Heart left ventricle (tissue), 16 donors: ENCODE results near the gene MNX1. TPM values are rescaled to one million over a fixed set of nuclear protein-coding genes. Genes with fewer than 3 reads are reported as not detected.

Experiments used
- ATAC-seq, 4 donors: fragments of 200-7000 bp; cut with Tn5 transposase; one replicate each; pipeline ENCODE4 v1.9.1; 2020 to 2022; ENCODE audit warnings: moderate library complexity in 4 of 4, mild to moderate bottlenecking in 3 of 4, moderate number of reproducible peaks in 1 of 4
- DNase-seq, 5 donors: peaks; one replicate each; pipeline ENCODE4 v3.0.0-alpha.2; 2020
- H3K27ac ChIP-seq, 12 donors: fragments of 200-600 bp; sonication (generic) in 4 of 12; one replicate each; pipeline versions ENCODE4 v1.5.0 to v1.8.0; 2016 to 2022; ENCODE audit warnings: mild to moderate bottlenecking in 2 of 12
- H3K27me3 ChIP-seq, 9 donors: fragments of 200-600 bp; sonication (generic) in 2 of 9; one replicate each; pipeline versions ENCODE4 v1.5.1 to v1.8.0; 2016 to 2022; ENCODE audit warnings: mild to moderate bottlenecking in 3 of 9
- H3K36me3 ChIP-seq, 9 donors: fragments of 200-600 bp; sonication (generic) in 2 of 9; one replicate each; pipeline versions ENCODE4 v1.5.0 to v1.8.0; 2018 to 2022; ENCODE audit warnings: mild to moderate bottlenecking in 2 of 9
- H3K4me1 ChIP-seq, 12 donors: fragments of 200-600 bp; sonication (generic) in 4 of 12; one replicate each; pipeline versions ENCODE4 v1.5.0 to v1.8.0; 2016 to 2022; ENCODE audit warnings: mild to moderate bottlenecking in 3 of 12
- H3K4me3 ChIP-seq, 12 donors: fragments of 200-600 bp; sonication (generic) in 4 of 12; one replicate each; pipeline versions ENCODE4 v1.5.0 to v1.8.0; 2017 to 2022; ENCODE audit warnings: mild to moderate bottlenecking in 9 of 12, moderate library complexity in 4 of 12
- H3K9me3 ChIP-seq, 12 donors: fragments of 200-600 bp; sonication (generic) in 4 of 12; one replicate each; pipeline versions ENCODE4 v1.5.0 to v1.8.0; 2016 to 2022; ENCODE audit warnings: mild to moderate bottlenecking in 1 of 12
- CTCF ChIP-seq, 12 donors: fragments of 200-600 bp; sonication (generic) in 4 of 12; IDR thresholded peaks; one replicate each; pipeline versions ENCODE4 v1.5.0 to v1.8.0; 2018 to 2022; ENCODE audit warnings: antibody characterized with exemption in 12 of 12, mild to moderate bottlenecking in 5 of 12
- POLR2A ChIP-seq, 2 donors: fragments of 450-650 bp; IDR thresholded peaks; one replicate each; pipeline ENCODE4 v1.6.1; 2017; ENCODE audit warnings: antibody characterized with exemption in 2 of 2, mild to moderate bottlenecking in 2 of 2, moderate library complexity in 2 of 2
- WGBS, 4 donors: extraction: QIAGEN DNeasy Blood & Tissue Kit in 2 of 4; methylation state at CpG; one replicate each; pipeline versions ENCODE4 v1.1.5 to v1.1.7; 2013 to 2018; 5-methylcytosine and 5-hydroxymethylcytosine counted together
- intact Hi-C, 10 donors: fragments of 100-400 bp; cut with DNase I; formaldehyde crosslinking; loops; one replicate each; pipeline versions ENCODE4 v1.11.1 to v1.14.2; 2022
- long read RNA-seq, 3 donors: library from polyadenylated mRNA; unstranded; transcript quantifications; one replicate each; pipeline ENCODE4 v2.0.0, GENCODE V29; 2020 to 2021
- polyA plus RNA-seq, 2 donors: library from polyadenylated mRNA; stranded (reverse); fragments of 200-250 nt; gene quantifications; one replicate each; pipeline ENCODE4 v1.2.3, GENCODE V29; 2013
- total RNA-seq, 9 donors: library from RNA; depleted of rRNA in 2 of 9; stranded (reverse); fragments of >200 nt in 2 of 9; fragmentation: NEBNext Ultra II Directional in 3 of 9; extraction: Animal tissue kit (Norgen Biotek cat#: 25700) in 3 of 9; gene quantifications; one replicate each; pipeline versions ENCODE4 v1.1.0 to v1.2.4, GENCODE V29; 2016 to 2023
- donor health status: ischemic (EF 13 %, LVEDD 7.1; RV severe dilation, severe dysfunction).
- donor health status: healthy with polysubstance abuse.
- donor health status: DM: no; HTN: yes; CAD: no.
- donor health status: DM: no; HTN: no; CAD: no.
- donor health status: ischemic (EF 25% LVEDD 6.9; RV normal size, moderate dysfunction).
- donor health status: ischemic (EF 25% LVEDD 5.7; RV mildly dilated, moderate dysfunction).
- donor health status: healthy.
- donor health status: DM: yes; HTN: yes; CAD: no.
- donor health status: ischemic (EF 35%, LVEDD 5.7; RV mildly dilated, moderate dysfunction).
- donor health status: nonischemic (EF 11% LVEDD 7.7; RV severe dilation, severe dysfunction).
- donor health status: DM: yes; HTN: yes; CAD: no.
- donor health status: PGD.
- donor health status: ischemic (EF 29% LVEDD 5.4; RV normal size, mild dysfunction).
- donor health status: nonischemic (EF 23%, LVEDD 6.1; RV moderate dilation, normal function).

Gene MNX1
- total RNA-seq: not detected
- polyA plus RNA-seq: not detected
- long read RNA-seq, donor 1: 0 reads
- long read RNA-seq, donor 2: 0 reads
- long read RNA-seq, donor 3: 0 reads

GRCh38 chr7:157010588-157011332, at the start of gene MNX1:
Gene MNX1 (minus strand): TSS chr7:157010663. CDS start chr7:157010350, 313 bp downstream.
- Histone ChIP-seq H3K27me3 (peaks cover 57 to 97% (median 92%) of the 10 kb centered on the region in 9 donors), H3K4me1 (peaks cover 0 to 24% (median 6%) of the 10 kb centered on the region in 12 donors), H3K36me3 (no peaks in the 10 kb centered on the region), H3K4me3 (peak within 1 kb of the TSS; percentile 39 to 67 (median 52)), H3K27ac (no peak within 1 kb of the TSS), H3K9me3 (no peaks in the 10 kb centered on the region)
- DNase-seq (peak in 3 of 5 donors; percentile 28 to 49 (median 46)), ATAC-seq (peak; percentile 83 to 93 (median 88))
- 0 to 1% (median 1%) methylated on average over 4 to 87 of the region's 87 CpGs for WGBS, 4 donors
- no peak for TF ChIP-seq POLR2A (IDR thresholded peaks at IDR 0.05)
- no peak for TF ChIP-seq CTCF (IDR thresholded peaks at IDR 0.05)
- intact Hi-C loops: no loop called here

- intact Hi-C loops: no loop called here
- TF ChIP-seq POLR2A (IDR thresholded peaks at IDR 0.05) (no peak), CTCF (IDR thresholded peaks at IDR 0.05) (no peak)
- no peak for DNase-seq
- Histone ChIP-seq H3K27me3 (peaks cover 0 to 23% (median 0%) of the 10 kb centered on the region in 9 donors), H3K36me3 (no peaks in the 10 kb centered on the region), H3K9me3 (peaks cover 0 to 20% (median 8%) of the 10 kb centered on the region in 12 donors), H3K27ac (no peak overlapping the region), H3K4me3 (no peak overlapping the region), H3K4me1 (no peaks in the 10 kb centered on the region)
- WGBS, 4 donors: 44 to 56% (median 52%) methylated on average over 4 of the region's 4 CpGs
- ATAC-seq: no peak
Measured at GRCh38 chr7:157059534-157059933, 49.1 kb upstream of the MNX1 start.

- DNase-seq (no peak), ATAC-seq (no peak)
- Histone ChIP-seq H3K27me3 (peaks cover 0 to 23% (median 0%) of the 10 kb centered on the region in 9 donors), H3K27ac (no peak overlapping the region), H3K4me3 (no peak overlapping the region), H3K4me1 (no peaks in the 10 kb centered on the region), H3K36me3 (no peaks in the 10 kb centered on the region), H3K9me3 (peaks cover 0 to 25% (median 7%) of the 10 kb centered on the region in 12 donors)
- TF ChIP-seq POLR2A (IDR thresholded peaks at IDR 0.05) (no peak), CTCF (IDR thresholded peaks at IDR 0.05) (no peak)
- 80 to 85% (median 82%) methylated on average over 7 to 10 of the region's 10 CpGs for WGBS, 4 donors
- intact Hi-C loops: no loop called here
Measured at GRCh38 chr7:157058701-157059100, 48.2 kb upstream of the MNX1 start.

- H3K27me3 ChIP-seq: peaks cover 0 to 23% (median 0%) of the 10 kb centered on the region in 9 donors
- no peak overlapping the region for H3K27ac ChIP-seq
- no peak for ATAC-seq
- H3K4me3 ChIP-seq: no peak overlapping the region
- H3K36me3 ChIP-seq: no peaks in the 10 kb centered on the region
- TF ChIP-seq POLR2A (IDR thresholded peaks at IDR 0.05): no peak
- TF ChIP-seq CTCF (IDR thresholded peaks at IDR 0.05): no peak
- DNase-seq: no peak
- H3K9me3 ChIP-seq: peaks cover 0 to 25% (median 6%) of the 10 kb centered on the region in 12 donors
- H3K4me1 ChIP-seq: no peaks in the 10 kb centered on the region
- intact Hi-C loops: no loop called here
- 74 to 80% (median 80%) methylated on average over 7 to 8 of the region's 8 CpGs for WGBS, 4 donors
Measured at GRCh38 chr7:157058068-157058467, 47.6 kb upstream of the MNX1 start.
